DOHH2 (cell line): Measurements from ENCODE around the gene AIF1L.

Experiments used
- H3F3A ChIP-seq: fragments of 200-600 bp; sonication (generic), shearing (Covaris generic); 2 replicates; pipeline ENCODE4 v1.6.0; 2016; ENCODE audit warnings: antibody characterized with exemption, mild to moderate bottlenecking; ENCODE audit not compliant: control insufficient read depth, insufficient read depth
- H3K27ac ChIP-seq: fragments of 200-600 bp; sonication (generic); 2 replicates; pipeline ENCODE4 v1.5.1; 2014; ENCODE audit warnings: low read depth, mild to moderate bottlenecking, low read length, moderate library complexity
- H3K27me3 ChIP-seq: fragments of 200-600 bp; sonication (generic); 2 replicates; pipeline ENCODE4 v1.6.1; 2014; ENCODE audit warnings: mild to moderate bottlenecking, low read length, mixed read lengths; ENCODE audit not compliant: control insufficient read depth
- H3K36me3 ChIP-seq: fragments of 200-600 bp; sonication (generic); 2 replicates; pipeline ENCODE4 v1.6.1; 2014; ENCODE audit warnings: mild to moderate bottlenecking, low read length, moderate library complexity, mixed read lengths; ENCODE audit not compliant: control insufficient read depth
- H3K4me1 ChIP-seq: fragments of 200-600 bp; sonication (generic); 2 replicates; pipeline ENCODE4 v1.6.1; 2014; ENCODE audit warnings: mild to moderate bottlenecking, low read length, mixed read lengths; ENCODE audit not compliant: control insufficient read depth
- H3K4me2 ChIP-seq: fragments of 200-600 bp; sonication (generic); 2 replicates; pipeline ENCODE4 v1.6.0; 2014; ENCODE audit warnings: mild to moderate bottlenecking, low read length, moderate library complexity
- H3K4me3 ChIP-seq: fragments of 200-600 bp; sonication (generic); 2 replicates; pipeline ENCODE4 v1.5.1; 2014; ENCODE audit warnings: mild to moderate bottlenecking, low read length, mixed read lengths
- H3K79me2 ChIP-seq: fragments of 200-600 bp; sonication (generic); 2 replicates; pipeline ENCODE4 v1.6.1; 2014; ENCODE audit warnings: mild to moderate bottlenecking, low read length, mixed read lengths; ENCODE audit not compliant: control insufficient read depth
- H3K9me2 ChIP-seq: fragments of 200-600 bp; sonication (generic); replicated peaks from 2 replicates; pipeline ENCODE4 v1.6.1; 2014; ENCODE audit warnings: mild to moderate bottlenecking, low read length, mixed read lengths; ENCODE audit not compliant: control insufficient read depth
- H3K9me3 ChIP-seq: fragments of 200-600 bp; sonication (generic); 2 replicates; pipeline ENCODE4 v1.6.1; 2014; ENCODE audit warnings: antibody characterized with exemption, low read length, mixed read lengths; ENCODE audit not compliant: control insufficient read depth, insufficient read depth
- H4K20me1 ChIP-seq: fragments of 200-600 bp; sonication (generic); 2 replicates; pipeline ENCODE4 v1.6.0; 2014; ENCODE audit warnings: low read depth, mild to moderate bottlenecking, antibody characterized with exemption, low read length, moderate library complexity; ENCODE audit not compliant: control insufficient read depth, insufficient read depth
- CTCF ChIP-seq: fragments of 200-600 bp; sonication (generic); IDR thresholded peaks from one replicate; pipeline ENCODE4 v1.5.1; 2014; ENCODE audit warnings: antibody characterized with exemption, mild to moderate bottlenecking, low read depth, low read length; ENCODE audit not compliant: poor library complexity, severe bottlenecking
- EZH2phosphoT487 ChIP-seq: fragments of 200-600 bp; sonication (generic); IDR thresholded peaks from 2 replicates; pipeline ENCODE4 v1.6.1; 2017; ENCODE audit warnings: borderline replicate concordance, mild to moderate bottlenecking, antibody characterized with exemption, low read length, moderate library complexity, mixed read lengths

AIF1L gene

GRCh38 chr9:131062969-131063368 lies 33.4 kb upstream of the AIF1L start:
- Histone ChIP-seq H3K4me1 (no peaks in the 10 kb centered on the region), H3K79me2 (no peaks in the 10 kb centered on the region), H3K9me2 (no peaks in the 10 kb centered on the region), H3K27ac (no peak overlapping the region), H3K36me3 (no peaks in the 10 kb centered on the region), H3K27me3 (no peaks in the 10 kb centered on the region), H3K4me2 (no peak overlapping the region), H3K4me3 (no peak overlapping the region), H3F3A (no peaks in the 10 kb centered on the region), H4K20me1 (no peaks in the 10 kb centered on the region), H3K9me3 (no peaks in the 10 kb centered on the region)
- TF ChIP-seq EZH2phosphoT487 (no peak), CTCF (no peak)

- TF ChIP-seq EZH2phosphoT487 (no peak), CTCF (no peak)
- Histone ChIP-seq H3K27me3 (no peaks in the 10 kb centered on the region), H3K4me1 (no peaks in the 10 kb centered on the region)
These were observed 30.7 kb upstream of the AIF1L start for GRCh38 chr9:131065599-131065998.

GRCh38 chr9:131067625-131068024 lies 28.7 kb upstream of the AIF1L start:
- Histone ChIP-seq H4K20me1 (no peaks in the 10 kb centered on the region), H3F3A (no peaks in the 10 kb centered on the region), H3K4me2 (no peak overlapping the region), H3K27ac (no peak overlapping the region), H3K27me3 (no peaks in the 10 kb centered on the region), H3K36me3 (no peaks in the 10 kb centered on the region), H3K9me3 (no peaks in the 10 kb centered on the region), H3K9me2 (no peaks in the 10 kb centered on the region), H3K4me3 (no peak overlapping the region), H3K79me2 (no peaks in the 10 kb centered on the region), H3K4me1 (no peaks in the 10 kb centered on the region)
- TF ChIP-seq EZH2phosphoT487 (no peak), CTCF (no peak)

More at GRCh38 chr9:131065599-131065998, 30.7 kb upstream of the AIF1L start:
- H3K9me2 ChIP-seq = no peaks in the 10 kb centered on the region
- H3K36me3 ChIP-seq = no peaks in the 10 kb centered on the region
- no peaks in the 10 kb centered on the region for H3K79me2 ChIP-seq
- no peak overlapping the region for H3K27ac ChIP-seq
- H3K4me2 ChIP-seq = no peak overlapping the region
- H4K20me1 ChIP-seq = no peaks in the 10 kb centered on the region
- no peaks in the 10 kb centered on the region for H3K9me3 ChIP-seq
- H3F3A ChIP-seq = no peaks in the 10 kb centered on the region
- H3K4me3 ChIP-seq = no peak overlapping the region
